ENCODE measurements around the gene TEFM.

DNA sequence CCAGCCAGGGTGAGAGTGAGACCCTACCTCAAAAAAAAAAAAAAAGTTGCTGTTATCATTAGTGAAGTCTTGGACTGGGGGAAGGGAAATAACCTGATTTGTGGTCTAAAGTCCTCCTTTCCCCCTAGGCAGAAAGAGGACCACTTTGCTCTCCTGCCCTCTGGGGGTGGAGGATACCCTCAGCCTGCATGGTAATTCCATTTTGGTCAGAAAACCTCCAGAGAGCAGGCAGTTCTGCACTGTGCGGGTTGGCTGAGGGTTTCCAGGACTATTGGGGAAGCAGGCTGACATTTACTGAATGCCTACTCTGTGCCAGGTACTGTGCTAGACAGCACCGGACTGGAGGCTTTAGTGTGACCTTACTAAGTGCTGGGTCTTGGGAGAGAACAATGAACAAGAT lies 18.3 kb upstream of the TEFM start:
- TF ChIP-seq POLR2A (IDR thresholded peaks at IDR 0.05): no peak
- TF ChIP-seq CTCF (IDR thresholded peaks at IDR 0.05): no peak
- no peak for TF ChIP-seq POLR2AphosphoS5 (IDR thresholded peaks at IDR 0.05)
